HFF-Myc (cell line): Measurements from ENCODE around the gene MCF2L.
"Not testable (repeated sequence)": the region's sequence is repeated elsewhere in the genome, so short reads cannot be mapped to it uniquely, and the experiment has no call there.

Source experiments
- DNase-seq: peaks from one replicate; pipeline ENCODE4 v3.0.0-alpha.2; 2011; ENCODE audit warnings: low read depth; ENCODE audit errors: extremely low read depth
- H3K4me3 ChIP-seq: replicated peaks from 2 replicates; pipeline ENCODE4 v1.5.1; 2011; ENCODE audit warnings: low read depth, mild to moderate bottlenecking, control low read depth, low read length
- TF ChIP-seq, protein P1 (sequence below): IDR thresholded peaks from 2 replicates; pipeline ENCODE4 v1.5.1; 2012; ENCODE audit warnings: mild to moderate bottlenecking, low read depth, low read length, control low read depth; ENCODE audit errors: missing control alignments

Gene MCF2L

DNA sequence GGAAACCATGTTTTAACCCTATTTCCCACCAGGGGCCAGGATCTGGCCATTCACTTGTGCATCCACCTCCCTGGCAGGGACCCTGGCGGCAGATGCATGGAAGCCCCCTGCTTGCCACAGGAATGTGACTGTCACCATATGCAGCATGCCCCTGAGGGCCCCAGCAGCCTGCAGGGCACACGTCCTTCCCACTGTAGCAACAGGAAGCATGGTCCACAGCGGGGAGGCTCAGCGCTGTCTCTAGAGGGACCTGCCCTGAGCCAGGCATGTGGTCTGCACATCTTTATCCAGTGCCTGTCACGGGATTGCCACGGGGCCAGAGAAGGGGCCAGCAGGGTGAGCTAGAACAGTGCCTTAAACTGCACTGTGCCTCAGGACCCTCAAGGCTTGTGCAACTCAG, 34.9 kb upstream of the MCF2L start:
- TF ChIP-seq, protein P1, sequence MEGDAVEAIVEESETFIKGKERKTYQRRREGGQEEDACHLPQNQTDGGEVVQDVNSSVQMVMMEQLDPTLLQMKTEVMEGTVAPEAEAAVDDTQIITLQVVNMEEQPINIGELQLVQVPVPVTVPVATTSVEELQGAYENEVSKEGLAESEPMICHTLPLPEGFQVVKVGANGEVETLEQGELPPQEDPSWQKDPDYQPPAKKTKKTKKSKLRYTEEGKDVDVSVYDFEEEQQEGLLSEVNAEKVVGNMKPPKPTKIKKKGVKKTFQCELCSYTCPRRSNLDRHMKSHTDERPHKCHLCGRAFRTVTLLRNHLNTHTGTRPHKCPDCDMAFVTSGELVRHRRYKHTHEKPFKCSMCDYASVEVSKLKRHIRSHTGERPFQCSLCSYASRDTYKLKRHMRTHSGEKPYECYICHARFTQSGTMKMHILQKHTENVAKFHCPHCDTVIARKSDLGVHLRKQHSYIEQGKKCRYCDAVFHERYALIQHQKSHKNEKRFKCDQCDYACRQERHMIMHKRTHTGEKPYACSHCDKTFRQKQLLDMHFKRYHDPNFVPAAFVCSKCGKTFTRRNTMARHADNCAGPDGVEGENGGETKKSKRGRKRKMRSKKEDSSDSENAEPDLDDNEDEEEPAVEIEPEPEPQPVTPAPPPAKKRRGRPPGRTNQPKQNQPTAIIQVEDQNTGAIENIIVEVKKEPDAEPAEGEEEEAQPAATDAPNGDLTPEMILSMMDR, result no peak
- no peak overlapping the region for H3K4me3 ChIP-seq
- no peak for DNase-seq

DNA sequence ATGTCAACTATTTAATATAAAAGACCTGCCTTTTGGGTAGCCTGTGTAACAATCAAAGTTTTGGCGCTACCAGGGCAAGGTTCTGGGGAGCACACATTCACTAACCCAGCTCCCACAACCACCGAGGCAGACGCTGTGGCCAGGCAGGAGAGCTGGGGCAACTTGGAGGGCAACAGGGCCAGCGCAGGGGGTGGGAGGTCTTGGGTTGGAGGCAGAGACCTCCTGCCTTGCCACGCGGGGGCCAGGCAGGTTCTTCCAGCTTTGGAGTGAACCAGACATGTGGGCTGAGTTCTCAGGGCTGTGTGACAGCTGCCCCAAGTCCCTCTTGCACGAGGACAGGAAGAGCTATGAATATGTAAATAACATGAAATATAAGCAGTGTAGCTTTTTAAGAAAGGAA, 30.3 kb upstream of the MCF2L start:
- TF ChIP-seq, protein P1, result no peak
- no peak for DNase-seq

DNA sequence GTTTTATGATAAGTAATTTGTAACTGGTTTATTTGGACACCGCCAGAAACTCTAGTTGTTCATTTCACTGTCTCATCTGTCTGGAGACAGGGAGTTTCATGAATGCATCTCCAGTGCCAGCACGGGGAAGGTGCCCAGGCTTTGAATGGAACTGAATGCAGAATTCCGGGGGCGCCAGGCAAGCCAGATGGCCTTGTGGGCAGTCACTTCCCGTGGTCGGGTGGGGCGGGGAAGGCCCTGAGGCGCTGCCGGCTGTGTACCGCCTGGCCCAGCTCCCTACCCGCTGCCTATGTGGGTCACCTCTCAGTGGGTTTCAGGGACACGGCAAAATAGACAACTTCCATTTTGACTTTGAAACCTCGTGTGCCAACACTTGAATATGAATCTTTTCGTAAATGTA, 28.8 kb upstream of the MCF2L start:
- DNase-seq, result no peak
- no peak overlapping the region for H3K4me3 ChIP-seq
- TF ChIP-seq, protein P1, result no peak

More for the DNA sequence above, 30.3 kb upstream of the MCF2L start:
- no peak overlapping the region for H3K4me3 ChIP-seq

DNA sequence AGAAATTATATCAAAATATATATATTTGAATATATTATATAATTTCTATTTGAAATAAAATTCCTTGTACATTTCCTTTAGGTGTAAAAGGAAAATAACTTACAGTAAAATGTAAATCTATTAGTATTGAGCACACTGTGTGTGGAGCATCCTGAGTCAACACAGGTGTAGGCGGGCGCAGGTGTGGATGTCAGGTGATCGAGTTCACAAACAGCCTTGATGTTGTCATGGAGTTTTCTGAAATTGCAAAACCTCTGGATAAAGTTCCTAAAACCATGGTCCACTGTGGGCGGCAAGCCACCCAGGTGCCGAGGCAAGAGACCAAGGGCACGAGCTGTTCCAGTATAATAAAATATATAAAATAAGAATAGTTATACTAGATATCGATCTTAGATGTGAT, 27.7 kb upstream of the MCF2L start:
- H3K4me3 ChIP-seq, result no peak overlapping the region
- TF ChIP-seq, protein P1, result no peak
- DNase-seq, result no peak

DNA sequence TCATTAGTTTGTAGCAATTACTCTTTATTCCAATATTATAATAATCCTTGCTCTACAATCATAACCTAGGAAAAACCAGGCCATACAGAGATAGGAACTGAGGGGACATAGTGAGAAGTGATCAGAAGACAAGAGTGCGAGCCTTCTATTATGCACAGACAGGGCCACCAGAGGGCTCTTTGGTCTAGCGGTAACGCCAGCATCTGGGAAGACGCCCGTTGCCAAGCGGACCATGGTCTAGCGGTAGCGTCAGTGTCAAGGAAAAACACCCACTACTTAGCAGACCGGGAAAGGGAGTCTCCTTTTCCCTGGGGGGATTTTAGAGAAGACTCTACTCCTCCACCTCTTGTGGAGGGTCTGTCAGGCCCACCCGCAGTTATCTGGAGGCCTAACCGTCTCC, 27.2 kb upstream of the MCF2L start:
- not testable (repeated sequence) for H3K4me3 ChIP-seq, DNase-seq

DNA sequence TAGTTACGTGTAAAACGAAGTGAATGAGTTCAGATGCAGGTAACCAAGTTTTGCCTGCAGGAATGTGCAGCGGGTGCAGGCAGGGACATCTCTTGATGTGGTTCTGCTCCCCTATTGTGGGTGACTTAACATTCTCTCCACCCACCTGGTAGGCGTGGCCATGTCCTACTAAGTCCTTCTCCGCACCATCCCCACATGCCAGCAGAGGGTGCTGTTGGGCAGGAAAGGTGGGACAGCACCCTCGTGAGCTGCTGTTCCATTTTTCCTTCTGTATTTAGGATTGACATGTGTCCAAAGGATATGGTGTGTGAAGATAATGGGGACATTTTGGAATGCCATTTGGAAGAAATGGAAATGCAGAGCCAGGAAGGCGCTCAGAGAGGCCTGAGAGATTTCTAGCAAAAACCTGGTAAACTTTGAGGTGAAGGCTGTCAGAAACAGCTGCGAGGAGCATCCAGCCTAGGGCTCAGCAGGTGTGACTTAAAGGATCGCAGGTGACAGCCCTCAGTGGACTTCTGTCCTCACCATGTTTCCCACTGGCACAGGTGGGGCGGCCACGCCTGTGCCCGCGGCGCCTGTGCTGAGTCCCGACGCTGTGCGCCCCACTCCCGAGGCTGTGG, 26.2 kb upstream of the MCF2L start:
- TF ChIP-seq, protein P1, result peak; percentile 99
- peak overlapping the region; percentile 41 for H3K4me3 ChIP-seq
- DNase-seq, result peak; percentile 82

DNA sequence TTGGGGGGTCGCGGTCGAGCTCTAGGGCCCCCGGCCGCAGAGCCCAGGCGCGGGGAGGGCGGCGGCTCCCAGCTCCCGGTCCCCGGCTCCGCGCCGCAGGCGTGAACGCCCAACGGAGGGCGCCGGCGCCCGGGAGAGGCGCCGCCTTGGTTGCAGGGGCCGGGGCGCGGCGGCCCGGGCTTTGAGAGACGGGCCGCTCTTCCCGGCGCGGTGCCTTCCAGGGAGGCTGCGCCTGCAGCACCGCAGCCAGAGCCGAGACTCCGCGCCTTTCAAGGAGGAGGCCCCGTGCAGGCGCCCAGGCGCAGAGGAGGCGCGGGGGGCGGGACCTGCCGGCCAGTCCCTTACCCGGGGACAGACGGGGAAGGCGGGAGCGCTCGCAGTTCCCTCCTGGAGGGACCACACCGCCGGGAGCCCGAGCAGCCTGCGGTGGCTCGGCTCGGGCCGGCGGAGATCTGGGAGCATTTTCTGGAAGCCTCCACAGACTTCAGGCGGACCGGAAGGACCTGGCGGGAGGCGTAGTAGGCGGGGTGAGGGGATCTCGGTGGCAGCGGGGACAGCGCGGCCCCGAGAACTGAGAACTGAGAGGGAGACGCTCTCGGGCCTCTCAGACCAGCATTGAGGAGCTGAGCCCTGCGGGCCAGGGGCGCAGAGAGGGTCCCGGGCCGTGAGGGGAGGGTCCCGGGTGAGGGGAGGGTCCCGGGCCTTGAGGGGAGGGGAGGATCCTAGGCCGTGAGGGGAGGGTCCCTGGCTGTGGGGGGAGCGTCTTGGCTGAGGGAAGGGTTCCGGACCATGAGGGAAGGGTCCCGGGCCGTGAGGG, 25.5 kb upstream of the MCF2L start:
- peak overlapping the region; percentile 41 for H3K4me3 ChIP-seq
- no peak for DNase-seq
- TF ChIP-seq, protein P1, result no peak
